Esophagus squamous epithelium (tissue), 4 donors: Measurements from ENCODE around the gene PIN1.
"Not testable (repeated sequence)": the region's sequence is repeated elsewhere in the genome, so short reads cannot be mapped to it uniquely, and the experiment has no call there.

Source experiments
- POLR2A ChIP-seq, 4 donors: fragments of 450-650 bp; IDR thresholded peaks; one replicate each; pipeline ENCODE4 v1.6.1; 2017; ENCODE audit warnings: antibody characterized with exemption in 4 of 4, mild to moderate bottlenecking in 4 of 4, moderate library complexity in 3 of 4
- TF ChIP-seq, protein P1 (sequence below), 6 experiments: fragments of 450-650 bp in 4 of 6; fragments of 200-600 bp in 2 of 6; sonication (generic) in 2 of 6; IDR thresholded peaks; one replicate each; pipeline ENCODE4 v1.5.1; 2016 to 2019; ENCODE audit warnings: antibody characterized with exemption in 6 of 6, mild to moderate bottlenecking in 4 of 6, moderate library complexity in 4 of 6

DNA sequence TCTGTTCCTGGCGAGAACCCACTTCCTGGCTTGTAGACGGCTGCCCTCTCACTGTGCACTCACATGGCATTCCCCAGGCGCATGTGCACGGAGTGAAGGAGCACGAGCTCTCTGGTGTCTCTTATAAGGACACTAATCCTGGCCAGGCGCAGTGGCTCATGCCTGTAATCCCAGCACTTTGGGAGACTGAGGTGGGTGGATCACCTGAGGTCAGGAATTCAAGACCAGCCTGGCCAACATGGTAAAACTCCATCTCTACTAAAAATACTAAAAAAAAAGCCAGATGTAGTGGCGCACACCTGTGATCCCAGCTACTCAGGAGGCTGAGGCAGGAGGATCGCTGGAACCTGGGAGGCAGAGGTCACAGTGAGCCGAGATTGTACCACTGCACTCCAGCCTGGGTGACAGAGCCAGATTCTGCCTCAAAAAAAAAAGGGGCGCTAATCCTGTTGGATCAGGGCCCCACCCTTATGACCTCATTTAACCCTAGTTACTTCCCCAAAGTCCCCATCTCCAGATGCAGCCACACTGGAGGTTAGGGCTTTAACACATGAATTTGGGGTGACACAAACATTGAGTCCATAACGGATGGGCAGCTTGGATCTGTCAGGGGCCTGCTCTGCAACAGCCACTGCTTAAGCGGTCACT lies 8.6 kb downstream of the PIN1 start:
- TF ChIP-seq POLR2A (IDR thresholded peaks at IDR 0.05): not testable (repeated sequence)
- TF ChIP-seq, protein P1, sequence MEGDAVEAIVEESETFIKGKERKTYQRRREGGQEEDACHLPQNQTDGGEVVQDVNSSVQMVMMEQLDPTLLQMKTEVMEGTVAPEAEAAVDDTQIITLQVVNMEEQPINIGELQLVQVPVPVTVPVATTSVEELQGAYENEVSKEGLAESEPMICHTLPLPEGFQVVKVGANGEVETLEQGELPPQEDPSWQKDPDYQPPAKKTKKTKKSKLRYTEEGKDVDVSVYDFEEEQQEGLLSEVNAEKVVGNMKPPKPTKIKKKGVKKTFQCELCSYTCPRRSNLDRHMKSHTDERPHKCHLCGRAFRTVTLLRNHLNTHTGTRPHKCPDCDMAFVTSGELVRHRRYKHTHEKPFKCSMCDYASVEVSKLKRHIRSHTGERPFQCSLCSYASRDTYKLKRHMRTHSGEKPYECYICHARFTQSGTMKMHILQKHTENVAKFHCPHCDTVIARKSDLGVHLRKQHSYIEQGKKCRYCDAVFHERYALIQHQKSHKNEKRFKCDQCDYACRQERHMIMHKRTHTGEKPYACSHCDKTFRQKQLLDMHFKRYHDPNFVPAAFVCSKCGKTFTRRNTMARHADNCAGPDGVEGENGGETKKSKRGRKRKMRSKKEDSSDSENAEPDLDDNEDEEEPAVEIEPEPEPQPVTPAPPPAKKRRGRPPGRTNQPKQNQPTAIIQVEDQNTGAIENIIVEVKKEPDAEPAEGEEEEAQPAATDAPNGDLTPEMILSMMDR (IDR thresholded peaks at IDR 0.05): not testable (repeated sequence)
